Measurements from ENCODE around the gene JAKMIP3.

JAKMIP3 gene

GRCh38 chr10:132045324-132045723, 20.4 kb upstream of the JAKMIP3 start:
- no peak for DNase-seq

- DNase-seq = no peak
Observed at GRCh38 chr10:132047575-132048293, 18.0 kb upstream of the JAKMIP3 start.

DNA sequence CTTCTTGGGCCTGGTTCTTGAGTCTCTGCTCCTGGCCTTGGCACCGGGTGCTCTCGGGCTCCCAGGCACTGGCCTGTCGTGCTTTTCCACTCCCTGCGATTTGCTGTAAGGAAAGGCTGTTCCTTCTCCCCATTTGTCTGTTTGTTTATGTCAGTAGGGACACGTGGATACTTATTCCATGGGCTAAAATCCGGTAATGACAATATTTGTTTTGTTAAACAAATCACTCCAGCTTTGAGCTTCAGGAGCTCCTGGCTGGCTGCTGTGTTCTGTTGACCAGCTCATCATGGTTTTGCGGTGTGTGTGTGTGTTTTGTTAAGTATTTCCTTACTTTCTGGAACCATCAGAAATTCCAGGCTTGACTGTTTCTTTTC, 17.5 kb upstream of the JAKMIP3 start:
- no peak for DNase-seq

- DNase-seq = no peak
Observed at GRCh38 chr10:132050191-132050590, 15.6 kb upstream of the JAKMIP3 start.

DNA sequence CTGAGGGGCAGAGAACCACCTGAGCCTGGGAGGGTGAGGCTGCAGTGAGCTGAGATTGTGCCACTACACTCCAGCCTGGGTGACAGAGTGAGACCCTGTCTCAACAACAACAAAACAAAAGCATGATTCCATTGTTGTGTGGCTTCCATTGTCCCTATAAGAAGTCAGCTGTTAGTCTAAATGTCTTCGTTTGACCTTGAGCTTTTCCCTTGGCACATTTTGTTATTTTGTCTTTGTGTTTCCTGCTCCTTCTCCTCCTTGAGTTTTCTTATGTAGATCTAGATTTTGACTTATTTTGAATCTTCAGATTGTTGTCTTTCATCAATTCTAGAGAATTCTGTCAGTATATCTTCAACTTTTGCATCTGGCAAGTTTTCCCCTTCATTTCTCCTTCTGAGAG, 13.6 kb upstream of the JAKMIP3 start:
- DNase-seq = no peak

DNA sequence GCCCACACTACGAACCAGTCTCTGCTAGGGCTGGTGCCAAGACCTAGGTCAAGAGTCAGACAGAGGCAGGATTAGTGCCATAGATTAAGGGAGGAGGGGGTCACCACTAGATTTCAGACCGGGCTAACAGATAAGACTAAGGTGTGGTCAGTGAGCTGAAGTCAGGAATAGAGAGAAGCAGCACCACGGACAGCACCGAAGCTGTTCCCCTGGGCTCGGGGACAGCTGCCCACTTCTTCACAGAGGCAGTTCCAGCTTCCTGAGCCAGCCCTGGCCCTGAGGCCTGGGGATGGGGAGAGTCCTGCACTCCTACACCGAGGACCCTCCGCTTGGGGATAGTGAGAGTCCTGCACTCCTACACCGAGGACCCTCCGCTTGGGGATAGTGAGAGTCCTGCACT, 11.2 kb upstream of the JAKMIP3 start:
- no peak for DNase-seq

GRCh38 chr10:132055616-132056015, 10.1 kb upstream of the JAKMIP3 start:
- no peak for DNase-seq

GRCh38 chr10:132056663-132057062, 9.1 kb upstream of the JAKMIP3 start:
- no peak for DNase-seq

- no peak for DNase-seq
Observed at GRCh38 chr10:132057191-132057681, 8.5 kb upstream of the JAKMIP3 start.

- DNase-seq = peak; percentile 69
Observed at GRCh38 chr10:132058111-132058745, 7.5 kb upstream of the JAKMIP3 start.

DNA sequence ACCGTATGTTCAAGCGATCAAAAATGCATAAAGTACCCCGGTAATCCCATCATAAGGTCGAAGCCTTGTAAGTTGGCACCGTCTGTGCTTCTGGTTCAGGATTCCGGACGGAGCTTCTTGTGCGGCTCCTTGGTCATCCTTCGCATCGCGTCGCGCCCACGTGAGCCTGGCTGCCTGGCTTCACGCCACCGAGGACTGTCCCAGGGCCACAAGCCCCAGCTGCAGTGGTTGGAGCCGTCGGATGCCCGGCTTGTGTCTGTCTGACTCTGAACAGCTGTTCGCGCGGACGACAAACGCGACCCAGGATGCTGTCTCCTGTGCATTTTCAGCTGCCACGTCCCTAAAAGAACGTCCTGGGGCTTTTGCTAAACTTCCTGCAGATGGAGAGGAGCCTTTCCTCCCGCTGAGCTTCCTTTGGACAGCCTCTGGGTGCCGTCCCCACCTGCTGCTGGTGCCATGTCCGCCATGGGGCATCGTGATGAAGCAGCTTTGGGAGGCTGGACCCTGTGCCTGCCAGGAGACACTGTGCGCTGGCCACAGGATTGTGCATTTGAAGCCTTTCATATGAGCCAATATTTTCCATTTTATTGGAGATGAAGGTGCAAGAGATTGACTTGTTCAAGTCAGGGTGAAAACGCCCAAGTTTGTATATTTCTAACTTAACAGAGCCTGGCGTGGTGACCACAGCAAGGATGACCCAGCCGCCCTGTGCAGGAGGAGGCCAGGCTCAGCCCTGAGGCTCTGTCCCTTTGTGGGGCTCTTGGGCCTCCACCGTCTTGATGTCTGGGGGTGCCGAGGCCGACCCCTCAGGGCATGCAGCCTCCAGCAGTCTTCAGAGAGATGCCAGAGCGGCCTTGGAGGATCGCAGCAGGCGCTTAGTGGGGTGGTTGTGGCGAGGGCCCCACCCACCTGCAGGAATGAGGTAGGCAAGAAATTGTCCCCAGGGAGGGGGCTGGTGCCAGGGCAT, 6.7 kb upstream of the JAKMIP3 start:
- DNase-seq = no peak

GRCh38 chr10:132059760-132060508, 5.8 kb upstream of the JAKMIP3 start:
- DNase-seq = no peak

- DNase-seq = no peak
Observed at GRCh38 chr10:132061030-132061429, 4.7 kb upstream of the JAKMIP3 start.

GRCh38 chr10:132061465-132061864, 4.3 kb upstream of the JAKMIP3 start:
- DNase-seq = no peak

DNA sequence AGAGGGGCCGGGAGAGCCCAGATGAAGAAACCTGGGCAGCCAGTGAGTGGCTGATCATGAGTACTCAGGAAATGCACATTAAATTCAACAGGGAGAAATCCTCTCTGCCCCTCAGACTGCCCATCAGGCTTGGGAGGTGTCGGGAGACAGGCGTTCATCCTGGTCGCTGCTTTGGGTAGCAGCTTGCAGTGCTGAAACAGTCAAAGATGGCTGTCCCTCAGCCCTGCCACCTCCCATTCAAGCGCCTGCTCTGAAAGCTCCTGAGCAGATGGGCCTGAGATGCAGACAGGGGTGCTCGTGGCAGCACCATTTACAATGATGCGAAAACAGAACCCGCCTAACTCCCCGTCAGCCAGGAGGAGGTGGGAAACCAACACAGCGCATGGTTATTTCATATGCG, 3.6 kb upstream of the JAKMIP3 start:
- peak; percentile 3 for DNase-seq

- no peak for DNase-seq
Observed at GRCh38 chr10:132062641-132063390, 2.9 kb upstream of the JAKMIP3 start.

GRCh38 chr10:132063432-132063831, 2.3 kb upstream of the JAKMIP3 start:
- DNase-seq = no peak

DNA sequence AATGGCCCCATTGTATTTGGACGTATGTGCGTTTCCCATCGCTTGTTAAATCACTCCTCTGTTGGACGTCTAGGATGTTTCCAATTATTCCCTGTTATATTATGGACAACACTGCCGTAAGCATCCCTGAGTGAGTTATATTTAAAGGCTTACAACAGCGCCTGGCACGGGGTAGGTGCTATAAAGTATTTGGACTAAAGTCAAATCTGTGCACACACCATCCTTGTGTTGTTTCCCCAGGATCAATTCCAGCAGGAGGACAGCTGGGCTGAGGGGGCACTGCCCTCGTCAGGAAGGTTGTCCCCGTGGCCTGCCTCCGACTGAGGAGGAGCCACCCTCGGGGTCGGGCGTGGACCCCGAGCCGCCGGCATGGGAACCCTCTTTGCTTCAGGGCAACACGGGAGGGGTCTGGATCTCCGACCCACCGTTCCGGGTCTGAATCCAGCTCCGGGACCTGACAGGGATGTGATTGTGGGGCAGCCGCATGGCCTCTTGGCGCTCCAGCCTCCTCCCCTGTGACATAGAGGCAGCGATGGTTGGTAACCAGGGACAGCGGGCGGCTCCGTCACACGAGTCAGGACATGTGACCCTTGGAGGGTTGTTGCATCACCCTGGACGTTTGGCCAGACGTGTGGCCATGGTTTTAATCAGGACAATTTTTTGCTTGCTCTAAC, 1.5 kb upstream of the JAKMIP3 start:
- no peak for DNase-seq

DNA sequence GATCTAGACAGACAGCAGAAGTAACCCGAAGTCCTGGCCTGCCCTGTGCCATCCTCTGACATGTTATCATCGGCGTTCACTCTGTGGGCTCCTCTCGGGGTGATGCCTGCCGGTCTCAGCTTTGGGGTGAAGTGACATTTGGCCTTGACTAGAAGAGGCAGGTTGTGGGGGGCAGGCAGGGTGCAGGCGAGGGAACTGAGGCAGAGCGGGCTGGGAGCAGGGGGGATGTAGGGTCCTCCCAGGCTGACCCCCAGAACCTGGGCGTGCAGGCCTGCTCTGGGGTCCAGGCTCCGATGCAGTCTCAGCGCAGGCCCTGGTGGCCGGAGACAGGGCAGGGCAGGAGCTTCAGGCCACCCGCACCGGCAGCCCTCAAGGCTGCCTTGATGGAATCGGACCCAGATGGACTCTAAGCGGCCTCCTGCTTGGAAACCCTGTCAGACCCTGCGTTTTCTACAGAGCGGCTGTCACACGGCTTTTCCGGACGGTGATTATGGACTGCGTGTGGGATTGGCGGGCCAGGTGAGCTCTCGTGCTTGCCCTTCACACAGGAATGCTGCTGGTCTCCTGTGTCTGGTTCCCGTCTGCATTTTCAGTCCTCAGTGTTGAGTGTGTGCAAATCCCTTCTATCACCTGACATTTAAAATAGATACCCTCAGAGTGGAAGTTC, 842 bp upstream of the JAKMIP3 start:
- no peak for DNase-seq

DNA sequence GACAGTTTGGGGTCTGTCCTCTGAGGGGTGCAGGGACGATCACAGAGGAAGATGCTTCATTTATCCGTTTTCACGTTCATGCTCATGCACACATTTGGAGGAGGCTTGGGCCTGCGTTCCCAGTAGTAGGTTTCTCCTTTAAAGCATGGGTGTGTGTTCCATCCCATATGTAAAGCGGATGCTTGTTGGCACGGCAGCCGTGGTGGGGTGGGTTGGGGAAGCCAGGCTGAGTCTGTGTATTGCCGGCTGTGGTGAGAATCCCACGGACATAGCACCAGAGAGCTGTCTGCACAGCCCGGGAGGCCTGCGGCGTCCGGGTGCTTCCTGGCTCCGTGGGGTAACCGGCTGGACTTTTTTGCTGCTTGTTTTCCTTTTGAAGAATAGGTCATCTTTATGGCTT, 440 bp downstream of the JAKMIP3 start:
- no peak for DNase-seq

DNA sequence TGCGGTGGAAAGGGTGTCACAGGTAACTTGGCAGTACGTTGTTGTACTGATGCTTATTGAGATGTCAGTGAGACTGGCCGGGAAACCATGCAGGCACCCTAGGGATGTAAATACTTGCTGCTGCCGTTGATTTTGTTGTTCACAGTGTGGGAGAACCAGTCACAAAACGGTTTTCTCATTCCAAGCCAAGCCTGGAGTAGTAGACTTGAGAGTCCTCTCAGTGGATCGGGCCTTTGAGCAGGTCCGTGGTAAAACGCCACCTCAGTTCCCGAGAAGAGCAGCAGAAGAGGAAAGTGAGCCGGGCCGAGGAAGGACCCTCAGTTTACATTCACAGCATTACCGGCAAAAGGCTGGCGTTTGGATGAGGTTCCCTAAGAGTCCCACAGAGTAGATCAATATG, 1.1 kb downstream of the JAKMIP3 start:
- no peak for DNase-seq
